Measurements from ENCODE around the gene ALG1.

The ALG1 gene, protein sequence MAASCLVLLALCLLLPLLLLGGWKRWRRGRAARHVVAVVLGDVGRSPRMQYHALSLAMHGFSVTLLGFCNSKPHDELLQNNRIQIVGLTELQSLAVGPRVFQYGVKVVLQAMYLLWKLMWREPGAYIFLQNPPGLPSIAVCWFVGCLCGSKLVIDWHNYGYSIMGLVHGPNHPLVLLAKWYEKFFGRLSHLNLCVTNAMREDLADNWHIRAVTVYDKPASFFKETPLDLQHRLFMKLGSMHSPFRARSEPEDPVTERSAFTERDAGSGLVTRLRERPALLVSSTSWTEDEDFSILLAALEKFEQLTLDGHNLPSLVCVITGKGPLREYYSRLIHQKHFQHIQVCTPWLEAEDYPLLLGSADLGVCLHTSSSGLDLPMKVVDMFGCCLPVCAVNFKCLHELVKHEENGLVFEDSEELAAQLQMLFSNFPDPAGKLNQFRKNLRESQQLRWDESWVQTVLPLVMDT

DNA sequence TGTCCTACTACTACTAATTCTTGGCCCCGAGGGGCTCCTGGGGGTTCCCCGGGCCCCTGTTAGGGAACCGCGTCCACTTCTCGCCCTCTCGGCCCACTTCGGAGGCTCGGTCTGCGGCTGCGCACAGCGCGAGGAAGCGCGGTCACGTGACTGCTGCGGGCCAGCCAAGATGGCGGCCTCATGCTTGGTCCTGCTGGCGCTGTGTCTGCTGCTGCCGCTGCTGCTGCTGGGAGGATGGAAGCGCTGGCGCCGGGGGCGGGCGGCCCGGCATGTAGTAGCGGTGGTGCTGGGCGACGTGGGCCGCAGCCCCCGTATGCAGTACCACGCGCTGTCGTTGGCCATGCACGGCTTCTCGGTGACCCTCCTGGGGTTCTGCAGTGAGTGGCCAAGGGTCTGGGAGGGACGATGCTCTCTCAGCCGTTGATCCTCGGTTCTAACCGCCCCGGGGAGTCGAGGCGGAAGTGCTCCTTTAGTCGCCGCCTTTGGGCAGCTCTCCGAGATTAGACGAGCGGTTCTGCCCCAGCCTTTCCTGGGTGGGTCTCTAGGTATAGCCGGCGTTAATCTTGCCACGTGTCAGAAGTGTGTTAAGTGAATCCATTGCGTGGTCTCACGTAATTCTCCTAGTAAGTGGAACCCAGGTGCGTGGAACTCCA is at the start of gene ALG1:
TSS of gene ALG1 (plus strand) at position 163 of the 653 bp plus-strand sequence. CDS start at position 170, 7 bp downstream.
- DNase-seq (ENCODE audit: low read depth in 2 of 2), result peak; percentile 82 to 85

GRCh38 chr16:5022521-5022920 is 49.1 kb upstream of the ALG1 start:
- no peak for DNase-seq (ENCODE audit: low read depth in 2 of 2)

GRCh38 chr16:5024632-5025031 is 47.0 kb upstream of the ALG1 start:
- no peak for DNase-seq (ENCODE audit: low read depth in 2 of 2)

- DNase-seq (ENCODE audit: low read depth in 2 of 2), result no peak
These were observed 46.4 kb upstream of the ALG1 start for GRCh38 chr16:5025171-5025632.

DNA sequence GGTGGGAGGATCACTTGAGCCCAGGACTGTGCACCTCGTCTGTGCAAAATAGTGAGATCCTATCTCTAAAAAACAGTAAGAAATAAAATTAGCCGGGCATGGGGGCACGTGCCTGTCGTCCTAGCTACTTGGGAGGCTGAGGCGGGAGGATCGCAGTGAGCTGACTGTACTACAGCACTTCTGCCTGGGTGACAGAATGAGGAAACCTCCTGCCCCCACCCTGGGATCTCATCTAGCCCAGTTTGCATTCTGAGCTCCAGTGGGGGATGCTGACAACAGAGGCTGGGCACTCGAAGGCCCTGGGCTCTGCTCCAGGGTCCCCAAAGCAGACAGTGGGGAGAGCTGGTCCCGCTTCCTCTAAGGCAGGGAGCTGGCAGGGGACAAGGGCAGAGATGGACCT is 45.0 kb upstream of the ALG1 start:
- DNase-seq (ENCODE audit: low read depth in 2 of 2), result no peak

- DNase-seq (ENCODE audit: low read depth in 2 of 2), result no peak
These were observed 44.6 kb upstream of the ALG1 start for GRCh38 chr16:5027086-5027485.

- no peak for DNase-seq (ENCODE audit: low read depth in 2 of 2)
These were observed 43.9 kb upstream of the ALG1 start for GRCh38 chr16:5027575-5028235.

DNA sequence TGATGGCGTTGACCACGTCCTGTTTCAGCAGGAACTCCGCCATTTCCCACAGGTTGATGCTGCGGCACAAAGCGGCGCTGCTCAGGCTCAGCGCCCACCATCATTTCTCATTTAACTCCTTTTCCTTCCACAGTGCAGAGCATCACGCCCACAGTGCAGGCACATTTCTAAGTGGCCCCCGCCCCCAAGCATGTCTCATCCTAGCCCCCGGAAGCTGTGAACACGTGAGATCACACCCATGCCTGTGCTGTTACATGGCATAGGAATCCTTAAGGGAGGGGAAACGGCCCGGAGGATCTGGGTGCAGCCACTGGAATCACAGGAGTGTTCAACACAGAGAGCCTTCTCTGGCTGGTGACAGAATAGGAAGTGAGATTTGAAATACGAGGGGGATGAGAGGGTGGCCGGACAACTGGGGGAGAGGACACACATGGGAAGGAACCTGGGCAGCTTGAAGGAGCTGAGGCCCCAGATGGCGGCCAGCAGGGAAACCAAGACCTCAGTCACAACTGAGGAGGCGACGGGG is 42.6 kb upstream of the ALG1 start:
- no peak for DNase-seq (ENCODE audit: low read depth in 2 of 2)

GRCh38 chr16:5030251-5030870 is 41.3 kb upstream of the ALG1 start:
- DNase-seq (ENCODE audit: low read depth in 2 of 2), result no peak

GRCh38 chr16:5031601-5032000 is 40.0 kb upstream of the ALG1 start:
- no peak for DNase-seq (ENCODE audit: low read depth in 2 of 2)

DNA sequence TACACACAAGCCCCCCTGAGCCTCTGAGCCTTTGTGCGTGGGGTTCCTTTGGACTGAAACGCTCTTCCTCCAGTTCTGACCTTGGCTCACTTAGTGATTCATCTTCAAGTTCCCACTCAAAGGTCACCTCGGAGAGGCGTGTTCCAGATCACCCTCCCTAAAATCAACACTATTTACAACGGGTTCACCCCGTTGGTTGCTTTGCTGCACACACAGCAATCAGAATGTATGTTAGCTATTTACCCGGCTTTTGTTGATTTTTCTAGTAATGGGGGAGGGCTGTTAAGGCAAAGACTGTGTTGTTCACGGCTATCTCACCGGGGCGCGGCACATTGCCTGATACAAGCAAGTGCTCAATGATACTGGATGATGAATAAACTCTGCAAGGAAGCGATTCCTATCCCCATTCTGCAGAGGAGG is 38.9 kb upstream of the ALG1 start:
- DNase-seq (ENCODE audit: low read depth in 2 of 2), result no peak

DNA sequence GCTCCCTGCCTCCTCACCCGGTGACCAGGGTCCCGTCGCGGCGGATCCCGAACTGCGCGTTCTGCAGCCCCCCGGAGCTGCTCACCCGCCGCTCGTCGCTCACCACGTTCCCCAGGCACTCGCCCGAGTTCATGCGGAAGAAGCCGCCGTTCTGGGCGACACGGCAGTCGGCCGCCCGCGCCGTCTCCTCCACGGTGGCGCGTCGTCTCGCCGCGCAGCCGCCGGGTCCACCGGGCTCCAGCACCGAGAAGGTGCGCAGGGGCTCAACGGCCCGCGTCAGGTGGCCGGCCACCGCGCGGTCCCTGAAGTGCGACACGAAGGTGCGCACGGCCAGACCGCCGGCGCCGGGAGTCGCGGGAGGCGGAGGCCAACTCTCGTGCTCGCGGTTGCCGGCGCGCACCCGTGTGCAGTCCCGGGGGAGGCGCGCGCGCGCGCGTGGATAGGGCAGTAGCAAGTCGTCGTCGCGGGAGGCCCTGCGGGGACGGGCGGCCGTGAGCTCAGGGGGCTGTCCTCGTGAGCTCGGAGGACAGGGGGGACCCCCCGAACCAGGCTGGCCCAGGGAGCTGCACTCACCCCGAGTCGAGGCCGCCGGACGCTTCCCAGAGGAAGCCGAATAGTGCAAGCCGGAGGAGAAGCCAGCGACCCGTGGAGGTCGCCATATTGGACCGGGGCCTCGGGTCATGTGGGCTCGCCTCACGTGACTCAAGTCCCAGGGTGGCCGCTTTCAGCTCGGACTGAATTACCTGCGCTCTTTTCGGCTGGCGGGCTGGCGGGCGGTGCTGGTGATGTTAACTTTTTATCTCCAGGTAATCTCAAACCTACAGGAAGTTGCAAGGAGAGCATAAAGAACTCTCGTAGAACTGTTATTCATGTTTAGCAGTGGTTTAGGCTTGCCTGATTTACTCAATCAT is 38.1 kb upstream of the ALG1 start, which contains the start of gene NAGPA:
TSS of gene NAGPA (minus strand) at position 680 of the 911 bp plus-strand sequence. CDS start at position 659, 21 bp downstream.
- DNase-seq (ENCODE audit: low read depth in 2 of 2), result peak; percentile 71 to 80

DNA sequence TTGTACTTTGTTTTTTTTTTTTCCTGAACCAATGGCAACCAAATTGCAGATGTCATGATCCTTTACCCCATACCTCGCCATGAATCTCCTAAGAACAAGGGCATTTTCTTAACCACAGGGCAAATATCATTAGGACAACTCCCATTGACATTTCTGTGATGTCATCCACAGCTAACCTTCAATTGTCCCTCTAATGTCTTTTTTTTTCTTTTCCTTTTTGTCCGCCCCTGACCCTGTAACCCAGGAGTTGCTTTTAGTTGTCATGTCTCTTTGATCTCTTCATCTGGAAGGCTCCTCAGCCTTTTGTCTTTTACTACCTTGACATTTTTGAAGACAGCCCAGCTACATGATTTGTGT is 37.5 kb upstream of the ALG1 start:
- no peak for DNase-seq (ENCODE audit: low read depth in 2 of 2)

- DNase-seq (ENCODE audit: low read depth in 2 of 2), result no peak
These were observed 35.8 kb upstream of the ALG1 start for GRCh38 chr16:5035909-5036227.

GRCh38 chr16:5036228-5037156 is 35.2 kb upstream of the ALG1 start:
- no peak for DNase-seq (ENCODE audit: low read depth in 2 of 2)

- no peak for DNase-seq (ENCODE audit: low read depth in 2 of 2)
These were observed 31.2 kb upstream of the ALG1 start for GRCh38 chr16:5040451-5040850.

- no peak for DNase-seq (ENCODE audit: low read depth in 2 of 2)
These were observed 30.0 kb upstream of the ALG1 start for GRCh38 chr16:5041600-5042133.

GRCh38 chr16:5042574-5043171 is 29.0 kb upstream of the ALG1 start:
- DNase-seq (ENCODE audit: low read depth in 2 of 2), result no peak

GRCh38 chr16:5044011-5044540 is 27.6 kb upstream of the ALG1 start:
- no peak for DNase-seq (ENCODE audit: low read depth in 2 of 2)

All from stimulated activated CD4-positive, alpha-beta T cell treated with anti-CD3 and anti-CD28 coated beads, Interleukin-4, amount 100 ng/mL, for 48 hours (primary cell).